Activated T-helper 2 cell treated with anti-CD3 and anti-CD28 coated beads, Interferon-gamma antibody, Interleukin-2, Interleukin-4, amounts not matched to agents 10 μg/mL and 5 μg/mL and 100 μg/mL, durations not matched to agents 14 hours and 24 hours and 36 hours (primary cell): ENCODE measurements around the gene P2RY2. TPM values are rescaled to one million over a fixed set of nuclear protein-coding genes. Genes with fewer than 3 reads are reported as not detected.
"Not testable (repeated sequence)": the region's sequence is repeated elsewhere in the genome, so short reads cannot be mapped to it uniquely, and the experiment has no call there.

Experiments used
- DNase-seq: peaks from one replicate; pipeline ENCODE4 v3.0.0; 2021; ENCODE audit warnings: low spot score
- H3K27ac Mint-ChIP-seq: one replicate; pipeline ENCODE4 v1.8.0; 2021; ENCODE audit warnings: mixed read lengths
- H3K27me3 Mint-ChIP-seq: one replicate; pipeline ENCODE4 v1.8.0; 2021; ENCODE audit warnings: low read depth, mixed read lengths
- H3K36me3 Mint-ChIP-seq: one replicate; pipeline ENCODE4 v1.8.0; 2021; ENCODE audit warnings: low read depth, mixed read lengths
- H3K4me1 Mint-ChIP-seq: one replicate; pipeline ENCODE4 v1.8.0; 2021; ENCODE audit warnings: low read depth, mixed read lengths
- H3K4me3 Mint-ChIP-seq: one replicate; pipeline ENCODE4 v1.8.0; 2021; ENCODE audit warnings: low read depth, mild to moderate bottlenecking, moderate library complexity, mixed read lengths
- H3K9me3 Mint-ChIP-seq: one replicate; pipeline ENCODE4 v1.8.0; 2021; ENCODE audit warnings: mixed read lengths
- intact Hi-C: fragments of 100-400 bp; cut with micrococcal nuclease; formaldehyde crosslinking; loops from one replicate; pipeline ENCODE4 v1.15.1; 2023
- total RNA-seq: library from RNA; stranded (reverse); gene quantifications from 2 replicates; pipeline ENCODE4 v1.2.3, GENCODE V29; 2022

P2RY2 gene
- total RNA-seq, 1 donor from 2014 or later = not detected

- Mint-ChIP-seq H3K27me3 (peaks cover 6% of the 10 kb centered on the region), H3K4me3 (no peak overlapping the region), H3K4me1 (peaks cover 3% of the 10 kb centered on the region), H3K27ac (no peak overlapping the region), H3K36me3 (no peaks in the 10 kb centered on the region), H3K9me3 (no peaks in the 10 kb centered on the region)
- intact Hi-C loops = no loop called here
- DNase-seq = no peak
Observed at GRCh38 chr11:73228268-73229134, 10.4 kb downstream of the P2RY2 start.

GRCh38 chr11:73229321-73229895 lies 11.3 kb downstream of the P2RY2 start:
- no peak for DNase-seq
- H3K27me3 Mint-ChIP-seq = peaks cover 5% of the 10 kb centered on the region
- no peaks in the 10 kb centered on the region for H3K36me3 Mint-ChIP-seq
- H3K4me1 Mint-ChIP-seq = peaks cover 3% of the 10 kb centered on the region
- H3K9me3 Mint-ChIP-seq = no peaks in the 10 kb centered on the region
- intact Hi-C loops = no loop called here
- no peak overlapping the region for H3K4me3 Mint-ChIP-seq
- H3K27ac Mint-ChIP-seq = no peak overlapping the region

- H3K9me3 Mint-ChIP-seq = no peaks in the 10 kb centered on the region
- H3K4me3 Mint-ChIP-seq = no peak overlapping the region
Observed at GRCh38 chr11:73229896-73230875, 12.1 kb downstream of the P2RY2 start.

GRCh38 chr11:73230931-73231330 lies 12.8 kb downstream of the P2RY2 start:
- Mint-ChIP-seq H3K9me3 (no peaks in the 10 kb centered on the region), H3K4me3 (no peak overlapping the region), H3K27me3 (no peaks in the 10 kb centered on the region), H3K36me3 (no peaks in the 10 kb centered on the region), H3K4me1 (no peaks in the 10 kb centered on the region), H3K27ac (no peak overlapping the region)
- intact Hi-C loops = no loop called here
- DNase-seq = no peak

More at GRCh38 chr11:73229896-73230875, 12.1 kb downstream of the P2RY2 start:
- no peaks in the 10 kb centered on the region for H3K27me3 Mint-ChIP-seq
- H3K27ac Mint-ChIP-seq = no peak overlapping the region
- no peak for DNase-seq
- H3K4me1 Mint-ChIP-seq = no peaks in the 10 kb centered on the region
- intact Hi-C loops = no loop called here
- no peaks in the 10 kb centered on the region for H3K36me3 Mint-ChIP-seq

GRCh38 chr11:73232487-73232886 lies 14.4 kb downstream of the P2RY2 start:
- H3K27ac Mint-ChIP-seq, H3K4me3 Mint-ChIP-seq, H3K4me1 Mint-ChIP-seq, H3K9me3 Mint-ChIP-seq, H3K36me3 Mint-ChIP-seq, DNase-seq, H3K27me3 Mint-ChIP-seq, intact Hi-C loops: not testable (repeated sequence)

GRCh38 chr11:73233211-73233610 lies 15.1 kb downstream of the P2RY2 start:
- H3K36me3 Mint-ChIP-seq = no peaks in the 10 kb centered on the region
- no peak overlapping the region for H3K27ac Mint-ChIP-seq
- no peaks in the 10 kb centered on the region for H3K27me3 Mint-ChIP-seq
- H3K9me3 Mint-ChIP-seq = no peaks in the 10 kb centered on the region
- no peaks in the 10 kb centered on the region for H3K4me1 Mint-ChIP-seq
- H3K4me3 Mint-ChIP-seq = no peak overlapping the region
- intact Hi-C loops = no loop called here
- no peak for DNase-seq

GRCh38 chr11:73233692-73234470 lies 15.8 kb downstream of the P2RY2 start:
- Mint-ChIP-seq H3K9me3 (no peaks in the 10 kb centered on the region), H3K27me3 (no peaks in the 10 kb centered on the region), H3K27ac (no peak overlapping the region), H3K4me3 (no peak overlapping the region), H3K4me1 (no peaks in the 10 kb centered on the region), H3K36me3 (no peaks in the 10 kb centered on the region)
- no peak for DNase-seq
- intact Hi-C loops = no loop called here

GRCh38 chr11:73234471-73235181 lies 16.5 kb downstream of the P2RY2 start:
- H3K4me3 Mint-ChIP-seq = no peak overlapping the region
- H3K27ac Mint-ChIP-seq = no peak overlapping the region
- H3K36me3 Mint-ChIP-seq = no peaks in the 10 kb centered on the region
- no peak for DNase-seq
- intact Hi-C loops = no loop called here
- no peaks in the 10 kb centered on the region for H3K4me1 Mint-ChIP-seq
- no peaks in the 10 kb centered on the region for H3K27me3 Mint-ChIP-seq
- H3K9me3 Mint-ChIP-seq = no peaks in the 10 kb centered on the region

GRCh38 chr11:73235236-73235786 lies 17.2 kb downstream of the P2RY2 start:
- H3K27me3 Mint-ChIP-seq = no peaks in the 10 kb centered on the region
- H3K4me3 Mint-ChIP-seq = no peak overlapping the region
- intact Hi-C loops = no loop called here

GRCh38 chr11:73236205-73236765 lies 18.2 kb downstream of the P2RY2 start:
- no peaks in the 10 kb centered on the region for H3K36me3 Mint-ChIP-seq
- H3K27me3 Mint-ChIP-seq = peaks cover under 1% of the 10 kb centered on the region
- intact Hi-C loops = no loop called here
- H3K4me3 Mint-ChIP-seq = no peak overlapping the region
- DNase-seq = no peak
- H3K4me1 Mint-ChIP-seq = no peaks in the 10 kb centered on the region
- no peaks in the 10 kb centered on the region for H3K9me3 Mint-ChIP-seq
- H3K27ac Mint-ChIP-seq = no peak overlapping the region

More at GRCh38 chr11:73235236-73235786, 17.2 kb downstream of the P2RY2 start:
- Mint-ChIP-seq H3K36me3 (no peaks in the 10 kb centered on the region), H3K9me3 (no peaks in the 10 kb centered on the region), H3K27ac (no peak overlapping the region), H3K4me1 (no peaks in the 10 kb centered on the region)
- DNase-seq = no peak

- Mint-ChIP-seq H3K36me3 (no peaks in the 10 kb centered on the region), H3K4me1 (no peaks in the 10 kb centered on the region), H3K27ac (no peak overlapping the region), H3K9me3 (no peaks in the 10 kb centered on the region), H3K27me3 (peaks cover 4% of the 10 kb centered on the region), H3K4me3 (no peak overlapping the region)
- DNase-seq = no peak
- intact Hi-C loops = no loop called here
Observed at GRCh38 chr11:73236854-73237253, 18.8 kb downstream of the P2RY2 start.
